Fibroblast of skin of back (primary cell): ENCODE data around the gene SLCO1A2.

Source experiments
- DNase-seq: peaks from one replicate; pipeline ENCODE4 v3.0.0-alpha.2; 2013

SLCO1A2 gene

DNA sequence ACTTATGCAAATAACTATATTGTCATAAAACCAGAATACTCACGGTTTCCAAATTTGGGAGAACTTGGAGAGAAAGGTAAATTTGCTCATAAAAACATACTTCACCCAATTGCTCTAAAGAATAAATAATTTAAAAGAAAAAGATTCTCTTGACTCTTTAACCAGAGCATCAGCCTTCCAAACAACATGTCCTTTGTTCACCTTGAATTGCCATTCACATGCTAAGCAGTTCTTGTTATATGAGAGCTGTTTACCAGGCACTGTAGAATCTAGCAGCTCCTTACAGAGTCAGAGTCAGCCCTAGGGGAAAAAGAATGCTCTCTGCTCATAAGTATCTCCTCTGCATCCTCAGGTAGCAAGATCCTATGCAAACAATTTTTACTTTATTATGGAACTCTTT, 10.2 kb downstream of the SLCO1A2 start:
- DNase-seq = no peak

DNA sequence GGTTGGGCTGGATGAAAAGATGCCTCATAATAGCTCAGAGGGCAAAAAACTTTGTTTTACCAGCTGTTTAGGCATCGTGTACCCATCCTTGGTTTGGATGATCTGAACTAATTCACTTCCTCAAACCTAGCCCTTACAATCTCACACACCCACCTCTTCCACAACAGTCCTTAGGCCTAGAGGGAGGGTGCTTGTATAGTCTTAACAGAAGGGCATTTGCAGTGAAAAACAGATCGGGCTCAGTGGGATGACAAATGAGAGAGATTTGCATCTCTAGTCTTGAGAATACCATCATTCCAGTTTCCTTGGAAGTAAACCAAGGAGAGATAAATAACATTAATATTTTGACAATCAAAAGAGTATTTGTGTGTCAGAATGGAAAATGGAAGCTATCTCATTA, 11.0 kb downstream of the SLCO1A2 start:
- no peak for DNase-seq

DNA sequence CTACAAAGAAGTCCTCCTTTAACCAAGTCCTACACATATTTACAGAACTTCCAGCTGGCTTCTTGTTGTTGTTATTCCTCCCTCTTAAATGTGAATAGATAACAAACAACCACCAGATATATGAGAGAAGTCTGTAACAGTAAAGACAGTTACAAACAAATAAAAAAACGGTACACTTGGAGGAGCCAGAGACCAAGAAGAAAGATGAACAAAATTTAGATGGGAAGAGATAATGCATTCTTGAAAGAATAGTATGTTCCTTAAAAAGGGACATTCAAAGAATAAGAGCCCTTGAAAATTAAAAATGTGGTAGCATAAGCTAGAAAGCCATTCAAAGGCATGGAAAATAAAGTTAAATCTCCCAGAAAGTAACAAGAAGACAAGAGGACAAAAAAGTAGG, 25.9 kb downstream of the SLCO1A2 start:
- no peak for DNase-seq

DNA sequence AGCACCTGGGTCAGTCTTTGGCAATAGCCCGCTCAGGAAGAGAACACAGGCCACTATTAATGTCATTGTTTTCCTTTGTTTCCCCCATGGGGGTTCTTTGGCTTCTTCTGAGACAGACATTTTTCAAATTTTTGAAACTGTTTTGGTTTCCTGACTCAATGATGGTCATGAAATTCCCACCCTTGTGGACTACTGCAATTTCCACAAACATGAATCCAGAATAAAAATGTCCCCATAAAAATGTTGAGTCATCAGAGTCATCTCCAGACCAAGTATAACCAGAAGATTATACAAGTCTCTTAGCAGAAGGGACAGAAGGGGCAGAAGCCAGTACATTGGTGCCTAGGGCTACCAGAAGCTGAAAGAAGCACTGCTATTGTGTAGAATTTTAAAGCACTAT, 29.1 kb downstream of the SLCO1A2 start:
- peak; percentile 76 for DNase-seq

DNA sequence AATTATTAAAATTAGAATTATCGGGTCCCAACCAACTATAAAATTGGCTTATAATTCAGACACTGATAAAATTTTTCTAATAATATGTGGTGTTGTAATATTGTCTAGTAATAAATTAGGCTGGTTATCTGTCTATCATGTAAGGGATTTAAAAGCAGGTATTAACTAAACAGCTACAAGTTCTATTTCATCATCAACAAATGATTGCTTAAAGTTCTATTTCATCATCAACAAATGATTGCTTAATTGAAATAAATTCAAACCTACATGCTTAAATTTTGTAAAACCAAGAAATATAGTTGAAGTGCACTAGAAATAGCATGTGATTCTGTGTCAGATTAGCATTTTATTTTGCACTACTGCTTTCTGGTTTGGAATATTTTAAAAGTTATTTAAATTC, 34.1 kb downstream of the SLCO1A2 start:
- no peak for DNase-seq

DNA sequence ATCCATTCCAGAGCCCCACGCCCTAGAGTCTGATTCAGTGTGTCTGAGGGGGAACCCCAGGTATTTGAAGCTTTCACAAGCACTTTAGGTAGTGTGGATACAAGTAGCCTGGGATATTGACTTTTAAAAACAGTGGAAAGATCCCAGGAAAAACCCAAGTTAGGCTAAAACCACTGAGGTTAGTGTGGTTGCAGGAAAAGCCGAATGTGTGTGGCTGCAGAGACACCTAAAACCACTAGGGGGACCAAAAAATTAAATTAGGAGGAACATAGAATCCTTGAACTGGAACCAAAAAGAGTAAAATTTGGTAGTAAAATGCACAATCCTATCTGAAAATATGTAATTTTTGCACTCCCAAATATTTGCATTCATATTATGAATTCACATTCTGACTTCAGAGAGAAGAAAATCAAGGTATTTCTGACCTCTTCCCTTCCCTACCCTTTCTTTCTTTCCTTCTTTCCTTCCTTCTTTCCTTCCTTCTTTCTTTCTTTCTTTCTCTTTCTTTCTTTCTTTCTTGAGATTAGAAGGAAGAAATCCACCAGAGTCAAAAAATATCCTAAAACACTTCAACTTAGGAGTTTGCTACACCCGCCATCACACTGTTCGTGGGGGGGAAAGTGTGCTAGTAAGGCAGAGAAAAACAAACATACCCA, 37.8 kb downstream of the SLCO1A2 start:
- peak; percentile 13 for DNase-seq

GRCh38 chr12:21296348-21296747, 38.4 kb downstream of the SLCO1A2 start:
- DNase-seq = no peak

GRCh38 chr12:21294176-21294575, 40.5 kb downstream of the SLCO1A2 start:
- no peak for DNase-seq

- DNase-seq = no peak
Measured at GRCh38 chr12:21292111-21292510, 42.6 kb downstream of the SLCO1A2 start.

DNA sequence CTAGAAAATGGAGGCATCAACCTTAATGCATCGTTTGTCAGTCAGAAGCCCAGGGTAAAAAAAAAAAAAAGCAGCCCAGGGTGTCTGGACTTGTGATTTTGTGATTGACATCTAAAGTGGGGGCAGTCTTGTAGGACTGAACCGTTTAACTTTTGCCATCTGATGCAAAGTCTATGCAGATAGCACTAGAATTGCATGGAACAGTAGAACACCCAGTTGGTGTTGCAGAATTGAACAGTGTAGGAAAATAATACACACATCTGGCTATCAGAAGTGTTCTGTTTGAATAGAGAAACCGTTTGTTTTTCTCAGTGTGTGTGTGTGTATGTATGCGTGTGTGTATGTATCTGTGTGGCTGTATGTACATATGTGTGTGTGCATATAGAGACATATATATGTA, 45.0 kb downstream of the SLCO1A2 start:
- no peak for DNase-seq

DNA sequence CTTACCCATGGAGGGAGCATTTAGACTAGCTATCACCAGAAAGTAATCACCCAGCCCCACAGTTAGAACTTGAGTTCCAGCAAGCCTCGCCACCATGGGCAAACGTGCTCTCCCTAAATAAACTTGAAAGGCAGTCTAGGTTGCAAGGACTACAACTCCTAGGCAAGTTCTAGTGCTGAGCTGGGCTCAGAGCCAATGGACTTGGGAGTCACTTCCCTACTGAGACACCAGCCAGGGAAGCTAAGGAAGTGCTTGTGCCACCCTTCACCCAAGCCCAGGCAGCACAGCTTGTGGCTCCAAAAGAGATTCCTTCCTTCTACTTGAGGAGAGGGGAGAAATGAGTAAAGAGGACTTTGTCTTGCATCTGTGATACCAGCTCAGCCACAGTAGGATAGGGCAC, 57.9 kb downstream of the SLCO1A2 start:
- DNase-seq = no peak

DNA sequence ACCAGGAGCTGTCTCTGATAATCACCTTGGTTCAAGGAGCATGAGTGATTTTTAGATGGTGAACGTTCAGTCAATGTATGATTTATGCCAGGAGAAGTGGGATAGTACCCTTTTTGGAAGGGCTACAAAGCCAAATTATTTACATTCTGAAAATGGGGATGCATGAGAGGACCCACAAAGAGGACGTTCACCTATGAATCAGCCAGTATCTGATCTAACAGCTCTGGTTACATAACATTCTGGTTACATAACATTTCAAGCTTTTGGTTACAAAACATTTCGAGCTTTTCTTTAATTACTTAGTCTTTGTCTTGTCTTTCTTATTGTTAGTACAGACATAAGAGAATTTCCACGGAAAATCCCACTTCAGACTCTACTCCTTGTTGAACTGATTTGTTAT, 68.8 kb downstream of the SLCO1A2 start:
- DNase-seq = no peak

GRCh38 chr12:21264232-21264631, 70.5 kb downstream of the SLCO1A2 start:
- DNase-seq = no peak

- no peak for DNase-seq
Measured at GRCh38 chr12:21257172-21257571, 77.5 kb downstream of the SLCO1A2 start.

DNA sequence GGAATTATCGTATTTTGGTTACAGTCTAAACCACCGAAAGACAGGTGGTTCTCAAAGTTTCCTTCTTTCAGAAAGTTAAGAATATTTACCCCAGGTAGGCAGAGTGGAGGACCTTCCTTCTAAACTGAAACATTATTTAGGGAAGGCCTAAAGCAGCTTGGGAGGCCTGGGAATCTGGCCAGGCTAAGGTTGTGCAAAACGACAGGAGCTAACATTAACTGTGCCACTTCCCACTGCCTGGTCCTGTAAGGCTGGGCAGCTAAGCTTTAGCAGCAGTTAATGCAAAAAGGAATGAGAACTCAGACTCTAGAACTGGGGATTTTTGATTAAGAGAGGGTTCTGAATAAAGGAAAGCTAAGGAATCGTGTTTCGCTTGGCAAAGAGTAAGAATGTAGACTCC, 82.6 kb downstream of the SLCO1A2 start:
- DNase-seq = no peak

- peak; percentile 22 for DNase-seq
Measured at GRCh38 chr12:21248679-21249078, 86.0 kb downstream of the SLCO1A2 start.

DNA sequence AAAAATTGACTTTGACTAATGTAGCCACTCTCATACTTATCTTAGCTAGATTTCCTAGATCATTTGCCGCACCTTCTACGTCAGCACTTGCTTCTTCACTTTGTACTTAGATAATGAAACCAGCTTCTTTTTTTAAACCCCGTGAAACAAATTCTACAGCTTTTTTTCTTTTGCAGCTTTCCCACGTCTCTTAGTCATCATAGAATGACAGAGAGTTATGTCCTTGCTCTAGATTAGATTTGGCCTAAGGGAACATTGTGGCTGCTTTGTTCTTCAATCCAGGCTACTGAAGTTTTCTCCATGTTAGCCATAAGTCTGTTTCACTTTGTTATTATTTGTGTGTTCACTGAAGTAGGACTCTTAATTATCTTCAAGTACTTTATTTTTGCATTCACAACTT, 94.9 kb downstream of the SLCO1A2 start:
- no peak for DNase-seq

GRCh38 chr12:21234395-21234794, 100.3 kb downstream of the SLCO1A2 start:
- DNase-seq = no peak

GRCh38 chr12:21223930-21224329, 110.8 kb downstream of the SLCO1A2 start:
- no peak for DNase-seq

DNA sequence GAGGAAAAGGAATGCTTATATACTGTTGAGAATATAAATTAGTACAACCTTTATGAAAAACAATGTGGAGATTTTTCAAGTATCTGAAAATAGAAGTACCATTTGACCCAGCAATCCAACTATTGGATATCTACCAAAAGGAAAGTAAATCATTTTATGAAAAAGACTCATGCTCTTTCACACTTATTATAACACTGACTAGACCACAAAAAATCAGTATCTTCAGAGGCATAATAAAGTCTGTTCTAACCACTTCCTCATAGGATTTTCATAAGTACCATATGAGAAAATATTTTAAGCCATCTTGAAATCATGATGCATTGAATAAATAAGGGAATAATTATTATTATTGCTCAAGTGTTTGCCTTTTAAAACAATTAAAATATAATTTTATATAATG, 112.9 kb downstream of the SLCO1A2 start:
- DNase-seq = no peak

GRCh38 chr12:21221072-21221471, 113.6 kb downstream of the SLCO1A2 start:
- no peak for DNase-seq

GRCh38 chr12:21220266-21220665, 114.5 kb downstream of the SLCO1A2 start:
- DNase-seq = no peak

DNA sequence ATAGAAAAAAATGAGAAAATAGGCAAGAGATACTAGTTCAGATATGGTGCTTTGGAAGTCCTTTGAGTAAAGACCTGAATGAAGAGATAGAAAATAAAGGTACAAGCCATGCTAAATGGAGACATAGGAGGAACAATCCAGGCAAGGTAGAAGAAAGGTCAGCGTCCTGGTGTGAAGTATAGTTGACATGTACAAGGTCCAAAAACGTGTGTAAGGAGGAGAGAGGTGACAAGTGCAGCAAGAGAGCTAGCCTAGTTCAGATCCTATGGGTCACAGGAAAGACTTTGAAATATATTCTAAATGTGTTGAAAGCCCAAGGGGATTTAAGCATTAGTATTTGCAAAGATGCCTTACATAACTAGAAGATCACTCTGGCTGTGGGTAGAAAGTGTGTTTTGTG, 115.5 kb downstream of the SLCO1A2 start:
- DNase-seq = no peak
